ENCODE measurements around the gene TIAM1.

TIAM1 gene

GRCh38 chr21:31343680-31344480 lies at the start of gene TIAM1:
TIAM1 (minus strand) TSS chr21:31344261; CDS start chr21:31266972, 77,289 bp downstream.
- no peak for DNase-seq (ENCODE audit: low read depth)

GRCh38 chr21:31387560-31388186 lies 43.6 kb upstream of the TIAM1 start:
- DNase-seq (ENCODE audit: low read depth): no peak

- DNase-seq (ENCODE audit: low read depth): no peak
These were observed 41.9 kb upstream of the TIAM1 start for GRCh38 chr21:31386006-31386405.

- no peak for DNase-seq (ENCODE audit: low read depth)
These were observed 39.7 kb upstream of the TIAM1 start for GRCh38 chr21:31383770-31384169.

- DNase-seq (ENCODE audit: low read depth): no peak
These were observed 38.0 kb upstream of the TIAM1 start for GRCh38 chr21:31382060-31382459.

GRCh38 chr21:31376301-31376700 lies 32.2 kb upstream of the TIAM1 start:
- DNase-seq (ENCODE audit: low read depth): no peak

GRCh38 chr21:31374395-31374794 lies 30.3 kb upstream of the TIAM1 start:
- DNase-seq (ENCODE audit: low read depth): no peak

- DNase-seq (ENCODE audit: low read depth): no peak
These were observed 28.4 kb upstream of the TIAM1 start for GRCh38 chr21:31372471-31372765.

- DNase-seq (ENCODE audit: low read depth): no peak
These were observed 27.8 kb upstream of the TIAM1 start for GRCh38 chr21:31371715-31372470.

- DNase-seq (ENCODE audit: low read depth): no peak
These were observed 27.0 kb upstream of the TIAM1 start for GRCh38 chr21:31370893-31371544.

GRCh38 chr21:31370281-31370892 lies 26.3 kb upstream of the TIAM1 start:
- no peak for DNase-seq (ENCODE audit: low read depth)

GRCh38 chr21:31368361-31368760 lies 24.3 kb upstream of the TIAM1 start:
- DNase-seq (ENCODE audit: low read depth): no peak

- DNase-seq (ENCODE audit: low read depth): no peak
These were observed 23.7 kb upstream of the TIAM1 start for GRCh38 chr21:31367801-31368200.

- DNase-seq (ENCODE audit: low read depth): no peak
These were observed 22.8 kb upstream of the TIAM1 start for GRCh38 chr21:31366825-31367224.

GRCh38 chr21:31364253-31364945 lies 20.3 kb upstream of the TIAM1 start:
- no peak for DNase-seq (ENCODE audit: low read depth)

- DNase-seq (ENCODE audit: low read depth): no peak
These were observed 19.7 kb upstream of the TIAM1 start for GRCh38 chr21:31363720-31364119.

- no peak for DNase-seq (ENCODE audit: low read depth)
These were observed 16.7 kb upstream of the TIAM1 start for GRCh38 chr21:31360717-31361116.

- no peak for DNase-seq (ENCODE audit: low read depth)
These were observed 14.1 kb upstream of the TIAM1 start for GRCh38 chr21:31358158-31358557.

GRCh38 chr21:31356440-31356839 lies 12.4 kb upstream of the TIAM1 start:
- DNase-seq (ENCODE audit: low read depth): no peak

- DNase-seq (ENCODE audit: low read depth): peak; percentile 51
These were observed 10.8 kb upstream of the TIAM1 start for GRCh38 chr21:31354604-31355443.

GRCh38 chr21:31354122-31354521 lies 10.1 kb upstream of the TIAM1 start:
- DNase-seq (ENCODE audit: low read depth): no peak
